HepG2 (cell line): ENCODE results near the gene TMC8. TPM values are rescaled to one million over a fixed set of nuclear protein-coding genes. Genes with fewer than 3 reads are reported as not detected.

ENCODE experiments used
- ATF4 ChIP-seq, 2 experiments: fragments of 450-650 bp in 1 of 2; sonication (generic) in 1 of 2; formaldehyde crosslinking; IDR thresholded peaks; 2 replicates each; pipeline versions ENCODE4 v1.5.0 to v1.8.0; 2020 to 2022; ENCODE audit warnings: mild to moderate bottlenecking in 1 of 2, missing genetic modification reagents in 1 of 2
- FOXC1 ChIP-seq: sonication (generic); formaldehyde crosslinking; IDR thresholded peaks from 2 replicates; pipeline ENCODE4 v1.8.0; 2022; ENCODE audit warnings: mild to moderate bottlenecking, missing genetic modification reagents, borderline replicate concordance
- KDM1A ChIP-seq: IDR thresholded peaks from 2 replicates; pipeline ENCODE4 v1.6.1; 2016; ENCODE audit warnings: missing compliant biosample characterization
- PRDM15 ChIP-seq: sonication (generic); formaldehyde crosslinking; IDR thresholded peaks from 2 replicates; pipeline ENCODE4 v1.4.0; 2020; ENCODE audit warnings: missing genetic modification reagents
- RBFOX2 ChIP-seq: fragments of 200-400 bp; formaldehyde crosslinking; IDR thresholded peaks from 2 replicates; pipeline ENCODE4 v1.6.1; 2017; ENCODE audit warnings: low read depth, mild to moderate bottlenecking, low read length
- XBP1 ChIP-seq: sonication (generic); formaldehyde crosslinking; IDR thresholded peaks from 2 replicates; pipeline ENCODE4 v1.5.0; 2020; ENCODE audit warnings: missing genetic modification reagents
- ZBTB37 ChIP-seq: sonication (generic); formaldehyde crosslinking; IDR thresholded peaks from 2 replicates; pipeline ENCODE4 v1.4.0; 2020; ENCODE audit warnings: mild to moderate bottlenecking, missing genetic modification reagents
- ZGPAT ChIP-seq: IDR thresholded peaks from 2 replicates; pipeline ENCODE4 v1.6.1; 2016; ENCODE audit warnings: mild to moderate bottlenecking
- ZNF530 ChIP-seq: sonication (generic); formaldehyde crosslinking; IDR thresholded peaks from 2 replicates; pipeline ENCODE4 v1.5.0; 2020; ENCODE audit warnings: low read depth, mild to moderate bottlenecking, missing genetic modification reagents
- polyA plus RNA-seq, 8 experiments: library from polyadenylated mRNA; depleted of rRNA in 3 of 8; stranded (reverse) in 7 of 8; unstranded in 1 of 8; fragments of >200 nt; fragmentation: Illumina TruSeq in 4 of 8; extraction: Trizol in 4 of 8; gene quantifications; 2 replicates each; pipeline versions ENCODE4 v1.2.1 to v1.2.3, GENCODE V29; 2011 to 2016; ENCODE audit warnings: low read depth in 4 of 8, missing spikeins in 1 of 8, mixed read lengths in 1 of 8; ENCODE audit not compliant: insufficient read depth in 1 of 8
- total RNA-seq, 5 experiments: library from RNA; depleted of rRNA; stranded (reverse); fragments of >200 nt; fragmentation: Illumina TruSeq; extraction: Trizol; gene quantifications; 2 replicates each; pipeline ENCODE4 v1.2.3, GENCODE V29; 2016; ENCODE audit warnings: low read depth in 1 of 5

Gene TMC8
- total and polyA plus RNA-seq, 2 of the 13 experiments (the other 11 are each of a cell fraction or from before 2014, with no cell fraction given) = 0.53 to 7.8 TPM

GRCh38 chr17:78132084-78132676 lies 1.6 kb downstream of the TMC8 start (continued):
- TF ChIP-seq FOXC1 (no peak), RBFOX2 (no peak), XBP1 (CRISPR knock-in tag) (no peak), ZGPAT (CRISPR knock-in tag) (peak; percentile 21; the same call in 1 of the 2 replicates), KDM1A (CRISPR knock-in tag) (no peak), PRDM15 (CRISPR knock-in tag) (no peak), ATF4 (CRISPR knock-in tag; IDR thresholded peaks at IDR 0.05) (no peak), ZNF530 (no peak), ZBTB37 (CRISPR knock-in tag) (no peak)
